HCT116 (cell line): Measurements from ENCODE around the gene S100A1. TPM values are rescaled to one million over a fixed set of nuclear protein-coding genes. Genes with fewer than 3 reads are reported as not detected.
"Not testable (repeated sequence)": the region's sequence is repeated elsewhere in the genome, so short reads cannot be mapped to it uniquely, and the experiment has no call there.

Source experiments
- ATAC-seq: fragments of 200-7000 bp; cut with Tn5 transposase; 2 replicates; pipeline ENCODE4 v1.9.1; 2020; ENCODE audit warnings: mild to moderate bottlenecking, moderate library complexity
- BruUV-seq: library from RNA; stranded (reverse); fragments of 400-500 nt; replicated peaks from 2 replicates; lab custom pipeline; 2021; lab: Mats Ljungman, UMichigan
- CTCF ChIA-PET: fragments of 300-600 bp; sonication (Branson Sonifier 250); formaldehyde crosslinking; loops from one replicate; lab custom pipeline; 2021; ENCODE audit warnings: antibody characterized with exemption; lab: Charles Lee
- POLR2A ChIA-PET: fragments of 300-600, 350-600 bp; sonication (Branson Sonifier 250); formaldehyde crosslinking; loops from one replicate; lab custom pipeline; 2021; ENCODE audit warnings: antibody characterized with exemption; lab: Charles Lee
- RAD21 ChIA-PET, 2 experiments: fragments of 300-600 bp; sonication (Branson Sonifier 250); formaldehyde crosslinking; loops; one replicate each; lab custom pipeline; 2023; ENCODE audit warnings: low total read pairs in 2 of 2; ENCODE audit not compliant: uncharacterized antibody in 2 of 2, unreplicated experiment in 2 of 2, low non-redundant PET in 1 of 2; lab: Charles Lee
- DNase-seq: peaks from one replicate; pipeline ENCODE4 v3.0.0-alpha.2; 2010; ENCODE audit warnings: low read depth, low spot score
- H2AFZ ChIP-seq: fragments of 200-600 bp; shearing (Covaris generic), sonication (generic); 2 replicates; pipeline ENCODE4 v1.6.1; 2017; ENCODE audit warnings: low read depth, mixed run types, mixed read lengths, antibody characterized with exemption, low read length; ENCODE audit not compliant: poor library complexity, severe bottlenecking
- H3K27ac ChIP-seq: 2 replicates; pipeline ENCODE4 v1.5.1; 2012; ENCODE audit warnings: low read depth, low read length
- H3K27me3 ChIP-seq: fragments of 200-600 bp; sonication (generic); 2 replicates; pipeline ENCODE4 v1.6.1; 2016; ENCODE audit warnings: mixed run types, low read length, mixed read lengths; ENCODE audit not compliant: insufficient read depth
- H3K36me3 ChIP-seq, 2 experiments: fragments of 200-500 bp in 1 of 2; fragments of 200-600 bp in 1 of 2; sonication (Bioruptor generic) in 1 of 2; sonication (generic) in 1 of 2; 2 replicates each; pipeline versions ENCODE4 v1.5.1 to v1.6.1; 2014 to 2016; ENCODE audit warnings: low read length in 2 of 2, inconsistent platforms in 1 of 2, mixed read lengths in 1 of 2, mixed run types in 1 of 2; ENCODE audit not compliant: insufficient read depth in 2 of 2, control insufficient read depth in 1 of 2
- H3K4me1 ChIP-seq, 2 experiments: fragments of 200-600 bp in 1 of 2; sonication (generic) in 1 of 2; 2 replicates each; pipeline versions ENCODE4 v1.5.1 to v1.6.1; 2012 to 2017; ENCODE audit warnings: low read length in 2 of 2, inconsistent platforms in 1 of 2, mild to moderate bottlenecking in 1 of 2, mixed read lengths in 1 of 2, mixed run types in 1 of 2, moderate library complexity in 1 of 2; ENCODE audit not compliant: insufficient read depth in 2 of 2, control insufficient read depth in 1 of 2
- H3K4me2 ChIP-seq: fragments of 200-600 bp; sonication (generic); 2 replicates; pipeline ENCODE4 v1.6.1; 2017; ENCODE audit warnings: mixed run types, low read length, mixed read lengths
- H3K4me3 ChIP-seq, 2 experiments: fragments of 200-600 bp in 1 of 2; sonication (generic) in 1 of 2; replicated peaks in 1 of 2; 2 replicates each; pipeline ENCODE4 v1.5.1; 2011 to 2016; ENCODE audit warnings: low read length in 2 of 2, control low read depth in 1 of 2, low read depth in 1 of 2, mild to moderate bottlenecking in 1 of 2, mixed read lengths in 1 of 2, mixed run types in 1 of 2
- H3K79me2 ChIP-seq: fragments of 200-600 bp; sonication (generic); 2 replicates; pipeline ENCODE4 v1.6.1; 2017; ENCODE audit warnings: mild to moderate bottlenecking, mixed run types, low read length, moderate library complexity, mixed read lengths; ENCODE audit not compliant: insufficient read depth
- H3K9ac ChIP-seq: fragments of 200-600 bp; sonication (generic); 2 replicates; pipeline ENCODE4 v1.6.1; 2016; ENCODE audit warnings: low read length, mixed read lengths
- H3K9me2 ChIP-seq: fragments of 200-600 bp; sonication (generic), shearing (Covaris generic); 2 replicates; pipeline ENCODE4 v1.6.1; 2017; ENCODE audit warnings: mixed run types, mild to moderate bottlenecking, moderate library complexity; ENCODE audit not compliant: insufficient read depth
- H3K9me3 ChIP-seq, 2 experiments: fragments of 200-500 bp in 1 of 2; fragments of 200-600 bp in 1 of 2; sonication (Bioruptor generic) in 1 of 2; sonication (generic) in 1 of 2; 2 replicates each; pipeline ENCODE4 v1.6.1; 2014 to 2017; ENCODE audit warnings: low read length in 2 of 2, mixed read lengths in 2 of 2, inconsistent platforms in 1 of 2, low read depth in 1 of 2, mild to moderate bottlenecking in 1 of 2, mixed run types in 1 of 2, moderate library complexity in 1 of 2; ENCODE audit not compliant: control insufficient read depth in 1 of 2, insufficient read depth in 1 of 2
- H4K20me1 ChIP-seq: fragments of 200-600 bp; sonication (generic), shearing (Covaris generic); 2 replicates; pipeline ENCODE4 v1.6.1; 2017; ENCODE audit warnings: mixed run types, mild to moderate bottlenecking, moderate library complexity; ENCODE audit not compliant: insufficient read depth
- CBX3 ChIP-seq: IDR thresholded peaks from 2 replicates; pipeline ENCODE4 v1.6.1; 2012; ENCODE audit warnings: low read depth
- CEBPB ChIP-seq: IDR thresholded peaks from 2 replicates; pipeline ENCODE4 v1.6.1; 2012; ENCODE audit warnings: low read depth
- POLR2AphosphoS5 ChIP-seq: IDR thresholded peaks from 2 replicates; pipeline ENCODE4 v1.6.1; 2011; ENCODE audit warnings: mild to moderate bottlenecking, low read depth, low read length, moderate library complexity
- RAD21 ChIP-seq: IDR thresholded peaks from 2 replicates; pipeline ENCODE4 v1.6.1; 2012; ENCODE audit warnings: low read depth, mild to moderate bottlenecking
- YY1 ChIP-seq: IDR thresholded peaks from 2 replicates; pipeline ENCODE4 v1.6.1; 2011; ENCODE audit warnings: low read length, low read depth, moderate library complexity, mild to moderate bottlenecking; ENCODE audit not compliant: insufficient replicate concordance; ENCODE audit errors: extremely low read depth
- intact Hi-C: fragments of 100-400 bp; cut with micrococcal nuclease; formaldehyde crosslinking; loops from 2 replicates; pipeline ENCODE4 v1.10.0; 2022
- total RNA-seq: library from RNA; stranded (reverse); gene quantifications from one replicate; pipeline ENCODE4 v1.2.1, GENCODE V29; 2021; ENCODE audit not compliant: unreplicated experiment
- TF ChIP-seq, protein P1 (sequence below): IDR thresholded peaks from 2 replicates; pipeline ENCODE4 v1.6.1; 2012; ENCODE audit warnings: low read depth

Gene S100A1
- total RNA-seq, 1 experiment from 2014 or later, result 0.30 TPM

DNA sequence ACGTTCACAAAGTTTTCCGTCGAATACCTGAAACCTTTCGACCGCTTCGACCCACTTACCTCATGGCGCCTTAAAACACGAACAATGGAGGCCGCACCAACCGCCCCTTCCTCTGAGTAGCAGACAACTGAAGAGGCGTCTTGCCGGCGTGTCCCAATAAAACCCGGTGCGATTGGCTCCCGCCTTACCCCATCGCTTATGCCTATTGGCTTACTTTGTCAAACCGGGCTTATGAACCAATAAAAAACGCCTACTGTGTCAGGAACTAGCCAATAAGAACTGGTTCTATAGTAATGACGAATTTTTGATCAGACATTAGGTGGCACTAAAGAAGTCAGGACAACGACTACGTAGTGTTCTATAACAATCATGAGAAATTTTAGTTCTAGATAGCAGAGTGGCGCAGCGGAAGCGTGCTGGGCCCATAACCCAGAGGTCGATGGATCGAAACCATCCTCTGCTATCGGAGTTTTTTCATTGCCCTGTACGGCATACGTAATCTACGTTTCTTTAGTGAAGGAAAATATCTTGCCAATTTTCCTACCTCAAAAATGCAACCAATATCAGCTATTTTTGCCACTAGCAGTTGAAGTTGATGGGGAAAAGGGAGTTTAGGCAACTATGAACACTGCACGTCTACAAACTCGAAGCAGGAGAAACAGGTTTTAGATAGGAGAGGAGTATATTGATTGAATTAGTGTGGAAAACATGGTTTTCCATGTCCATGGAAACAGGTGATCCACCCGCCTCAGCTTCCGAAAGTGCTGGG lies 42.8 kb downstream of the S100A1 start, which contains the start of gene ILF2 (continued):
- TF ChIP-seq, protein P1, sequence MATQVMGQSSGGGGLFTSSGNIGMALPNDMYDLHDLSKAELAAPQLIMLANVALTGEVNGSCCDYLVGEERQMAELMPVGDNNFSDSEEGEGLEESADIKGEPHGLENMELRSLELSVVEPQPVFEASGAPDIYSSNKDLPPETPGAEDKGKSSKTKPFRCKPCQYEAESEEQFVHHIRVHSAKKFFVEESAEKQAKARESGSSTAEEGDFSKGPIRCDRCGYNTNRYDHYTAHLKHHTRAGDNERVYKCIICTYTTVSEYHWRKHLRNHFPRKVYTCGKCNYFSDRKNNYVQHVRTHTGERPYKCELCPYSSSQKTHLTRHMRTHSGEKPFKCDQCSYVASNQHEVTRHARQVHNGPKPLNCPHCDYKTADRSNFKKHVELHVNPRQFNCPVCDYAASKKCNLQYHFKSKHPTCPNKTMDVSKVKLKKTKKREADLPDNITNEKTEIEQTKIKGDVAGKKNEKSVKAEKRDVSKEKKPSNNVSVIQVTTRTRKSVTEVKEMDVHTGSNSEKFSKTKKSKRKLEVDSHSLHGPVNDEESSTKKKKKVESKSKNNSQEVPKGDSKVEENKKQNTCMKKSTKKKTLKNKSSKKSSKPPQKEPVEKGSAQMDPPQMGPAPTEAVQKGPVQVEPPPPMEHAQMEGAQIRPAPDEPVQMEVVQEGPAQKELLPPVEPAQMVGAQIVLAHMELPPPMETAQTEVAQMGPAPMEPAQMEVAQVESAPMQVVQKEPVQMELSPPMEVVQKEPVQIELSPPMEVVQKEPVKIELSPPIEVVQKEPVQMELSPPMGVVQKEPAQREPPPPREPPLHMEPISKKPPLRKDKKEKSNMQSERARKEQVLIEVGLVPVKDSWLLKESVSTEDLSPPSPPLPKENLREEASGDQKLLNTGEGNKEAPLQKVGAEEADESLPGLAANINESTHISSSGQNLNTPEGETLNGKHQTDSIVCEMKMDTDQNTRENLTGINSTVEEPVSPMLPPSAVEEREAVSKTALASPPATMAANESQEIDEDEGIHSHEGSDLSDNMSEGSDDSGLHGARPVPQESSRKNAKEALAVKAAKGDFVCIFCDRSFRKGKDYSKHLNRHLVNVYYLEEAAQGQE, result no peak
- TF ChIP-seq POLR2AphosphoS5 (peak; percentile 92), CEBPB (peak; percentile 38)
- TF ChIP-seq, all 23 proteins: peak for 12

DNA sequence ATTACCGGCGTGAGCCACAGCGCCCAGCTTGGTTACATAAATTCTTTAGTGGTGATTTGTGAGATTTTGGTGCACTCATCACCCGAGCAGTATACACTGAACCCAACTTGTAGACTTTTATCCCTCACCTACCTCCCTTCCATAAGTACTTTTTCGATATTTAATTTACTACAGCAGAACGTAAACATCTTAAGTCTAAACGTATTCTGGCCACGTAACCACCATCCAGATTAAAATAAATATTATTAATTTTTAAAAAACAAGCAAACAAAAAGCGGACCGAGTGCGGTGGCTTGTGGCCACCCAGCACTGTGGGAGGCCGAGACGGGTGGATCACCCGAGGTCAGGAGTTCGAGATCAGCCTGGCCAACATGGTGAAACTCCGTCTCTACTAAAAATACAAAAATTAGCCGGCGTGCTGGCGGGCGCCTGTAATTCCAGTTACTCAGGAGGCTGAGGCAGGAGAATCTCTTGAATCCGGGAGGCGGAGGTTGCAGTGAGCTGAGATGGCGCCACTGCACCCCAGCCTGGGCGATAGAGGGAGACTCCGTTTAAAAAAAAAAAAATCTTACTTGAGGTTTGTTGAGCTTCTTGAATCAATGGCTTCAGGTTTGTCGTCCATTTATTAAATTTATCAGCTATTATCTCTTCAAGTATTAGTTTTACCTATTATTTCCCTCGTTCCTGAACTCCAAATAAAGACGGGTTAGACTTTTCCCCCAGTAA lies 43.6 kb downstream of the S100A1 start:
- ATAC-seq, result peak; percentile 67
- not testable (repeated sequence) for H3K9me3 ChIP-seq, H4K20me1 ChIP-seq, H3K9me2 ChIP-seq, H3K27me3 ChIP-seq, DNase-seq
- BruUV-seq, result TSS peak; percentile 76
- ChIA-PET CTCF (interaction anchor here (0.6 to 1.6 kb wide), 5 partner anchors 25 to 314 kb away, joined by 3 to 6 read pairs (median 5); partner anchors contain the start of gene RAB13), POLR2A (interaction anchor here (0.5 to 2.5 kb wide), 10 partner anchors 9 to 319 kb away, joined by 3 to 10 read pairs (median 6); partner anchors contain the start of genes INTS3, RPS27 and SLC27A3), RAD21 (interaction anchor here (0.8 to 1.6 kb wide), 3 partner anchors 104 to 316 kb away, joined by 3 read pairs; partner anchors contain the start of genes RAB13 (in 1 of the 2) and SLC27A3 (in 1 of the 2))
- Histone ChIP-seq H3K4me2 (peak overlapping the region; percentile 74), H3K4me1 (peaks cover 10 to 24% of the 10 kb centered on the region in 2 experiments), H3K4me3 (peak overlapping the region; percentile 39 to 54), H3K36me3 (peaks cover 22 to 32% of the 10 kb centered on the region in 2 experiments), H2AFZ (peak overlapping the region; percentile 99), H3K27ac (peak overlapping the region; percentile 80), H3K79me2 (peaks cover 40% of the 10 kb centered on the region), H3K9ac (peak overlapping the region; percentile 55)
- intact Hi-C loops, result loop anchor here (1.0 to 10.0 kb wide), 2 partner anchors 99 to 103 kb away; partner anchors contain the start of gene SLC27A3
- TF ChIP-seq CBX3 (0 out of 2 replicates have a peak, but pooled peaks have one; percentile 20), RAD21 (0 out of 2 replicates have a peak, but pooled peaks have one; percentile 2), YY1 (peak; percentile 3)
